GM10266 (cell line): ENCODE data around the gene UAP1L1.

Source experiments
- DNase-seq: peaks from one replicate; pipeline ENCODE4 v3.0.0; 2012; ENCODE audit errors: extremely low spot score
- CTCF ChIP-seq: IDR thresholded peaks from 2 replicates; pipeline ENCODE4 v1.5.1; 2012; ENCODE audit warnings: mild to moderate bottlenecking, low read depth; ENCODE audit not compliant: control insufficient read depth, insufficient read depth; ENCODE audit errors: missing control alignments

Gene UAP1L1

GRCh38 chr9:137070201-137070905 lies 7.0 kb upstream of the UAP1L1 start, which contains the start of gene SAPCD2:
SAPCD2 (minus strand) TSS chr9:137070557; CDS start chr9:137070460, 97 bp downstream.
- peak; percentile 97 for DNase-seq
- TF ChIP-seq CTCF = no peak

- TF ChIP-seq CTCF = no peak
- DNase-seq = peak; percentile 51
These were observed 6.4 kb upstream of the UAP1L1 start for GRCh38 chr9:137070906-137071275.

GRCh38 chr9:137071282-137071681 lies 6.0 kb upstream of the UAP1L1 start:
- no peak for TF ChIP-seq CTCF
- DNase-seq = no peak

- no peak for DNase-seq
- no peak for TF ChIP-seq CTCF
These were observed 3.3 kb upstream of the UAP1L1 start for GRCh38 chr9:137073992-137074399.

- no peak for DNase-seq
- no peak for TF ChIP-seq CTCF
These were observed 2.6 kb upstream of the UAP1L1 start for GRCh38 chr9:137074657-137075274.

GRCh38 chr9:137075275-137075775 lies 2.0 kb upstream of the UAP1L1 start:
- no peak for DNase-seq
- no peak for TF ChIP-seq CTCF

- no peak for TF ChIP-seq CTCF
- DNase-seq = no peak
These were observed 694 bp upstream of the UAP1L1 start for GRCh38 chr9:137076636-137077009.
